ENCODE data around the gene NEDD9. TPM values are rescaled to one million over a fixed set of nuclear protein-coding genes. Genes with fewer than 3 reads are reported as not detected.

NEDD9 gene
- polyA plus RNA-seq, 1 donor (not counting 4 experiments of a cell fraction or from before 2014, with no cell fraction given) = 3.3 TPM

DNA sequence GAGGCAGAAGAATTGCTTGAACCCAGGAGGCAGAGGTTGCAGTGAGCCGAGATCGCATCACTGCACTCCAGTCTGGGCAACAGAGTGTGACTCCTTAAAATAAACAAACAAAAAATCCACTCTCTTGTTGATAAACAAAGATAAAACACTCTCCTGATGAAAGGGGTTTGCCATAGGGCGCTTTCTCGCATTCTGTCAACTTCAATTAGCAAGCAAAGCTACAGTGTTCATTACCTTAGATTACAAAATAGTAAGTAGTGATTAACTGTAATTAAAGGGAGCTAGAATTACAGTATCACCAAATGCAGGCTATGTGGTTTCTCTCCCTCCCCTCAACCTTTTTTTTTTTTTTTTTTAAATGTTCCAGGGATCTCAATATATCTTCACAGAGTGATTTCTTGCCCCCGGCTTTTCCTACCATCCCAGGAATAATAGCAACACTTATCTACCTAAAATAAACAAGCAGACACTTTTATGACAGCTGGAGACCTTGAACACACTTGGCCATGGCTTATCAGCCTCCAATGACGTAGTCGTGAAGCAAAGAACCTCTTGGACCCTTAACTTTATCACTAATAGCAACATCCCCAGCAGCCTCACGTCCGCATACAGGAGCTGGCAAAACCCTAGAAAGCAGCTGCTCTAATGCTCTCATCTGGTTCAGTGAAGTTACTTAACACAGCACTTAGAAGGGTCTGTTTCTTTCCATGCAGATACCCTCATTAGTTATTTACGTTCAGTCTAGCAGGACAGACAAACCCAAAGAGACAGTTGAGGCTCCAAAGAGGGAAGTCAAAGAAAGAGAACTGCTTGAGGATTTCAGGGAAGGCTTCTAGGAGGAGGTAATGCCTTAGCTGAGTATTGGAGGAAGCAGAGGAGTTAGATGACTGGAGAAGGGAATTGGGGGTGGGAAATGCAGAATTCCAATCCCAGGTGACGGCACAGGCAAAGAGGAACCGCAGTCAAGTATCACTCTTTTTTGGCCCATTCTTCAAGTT is 37.9 kb upstream of the NEDD9 start:
- Histone ChIP-seq H3K4me1 (ENCODE audit: control insufficient read depth, extremely low read depth, insufficient read depth, low read length) (no peaks in the 10 kb centered on the region), H3K4me3 (ENCODE audit: control insufficient read depth in 2 of 3, extremely low read depth in 1 of 3, insufficient read depth in 2 of 3, low read depth in 1 of 3, low read length in 3 of 3) (no peak overlapping the region), H3K27me3 (ENCODE audit: control insufficient read depth, extremely low read depth, insufficient read depth, low read length) (no peaks in the 10 kb centered on the region), H3K9ac (ENCODE audit: control insufficient read depth, extremely low read depth, insufficient read depth, low read length) (no peak overlapping the region), H4K20me1 (ENCODE audit: control insufficient read depth, extremely low read depth, insufficient read depth, low read length) (no peaks in the 10 kb centered on the region), H2AFZ (ENCODE audit: control insufficient read depth, low read length) (no peak overlapping the region), H3K9me1 (ENCODE audit: control insufficient read depth, extremely low read depth, insufficient read depth, low read length) (no peaks in the 10 kb centered on the region), H3K79me2 (ENCODE audit: control insufficient read depth, insufficient read depth, low read length) (no peaks in the 10 kb centered on the region), H3K27ac (ENCODE audit: control insufficient read depth, insufficient read depth, low read length) (no peak overlapping the region), H3K4me2 (ENCODE audit: control insufficient read depth, extremely low read depth, insufficient read depth, low read depth, low read length) (no peak overlapping the region), H3K36me3 (ENCODE audit: control insufficient read depth in 2 of 2, extremely low read depth in 1 of 2, insufficient read depth in 2 of 2, low read length in 2 of 2) (no peaks in the 10 kb centered on the region), H3K9me3 (ENCODE audit: control insufficient read depth, low read depth, low read length) (no peaks in the 10 kb centered on the region)
- dilution Hi-C loops (cut with MboI; ENCODE audit: extremely low pct_ligation_motif_present, low sequenced_read_pairs) = no loop called here
- no peak for TF ChIP-seq EZH2 (IDR thresholded peaks at IDR 0.05; ENCODE audit: low read length)
- TF ChIP-seq, protein P1, sequence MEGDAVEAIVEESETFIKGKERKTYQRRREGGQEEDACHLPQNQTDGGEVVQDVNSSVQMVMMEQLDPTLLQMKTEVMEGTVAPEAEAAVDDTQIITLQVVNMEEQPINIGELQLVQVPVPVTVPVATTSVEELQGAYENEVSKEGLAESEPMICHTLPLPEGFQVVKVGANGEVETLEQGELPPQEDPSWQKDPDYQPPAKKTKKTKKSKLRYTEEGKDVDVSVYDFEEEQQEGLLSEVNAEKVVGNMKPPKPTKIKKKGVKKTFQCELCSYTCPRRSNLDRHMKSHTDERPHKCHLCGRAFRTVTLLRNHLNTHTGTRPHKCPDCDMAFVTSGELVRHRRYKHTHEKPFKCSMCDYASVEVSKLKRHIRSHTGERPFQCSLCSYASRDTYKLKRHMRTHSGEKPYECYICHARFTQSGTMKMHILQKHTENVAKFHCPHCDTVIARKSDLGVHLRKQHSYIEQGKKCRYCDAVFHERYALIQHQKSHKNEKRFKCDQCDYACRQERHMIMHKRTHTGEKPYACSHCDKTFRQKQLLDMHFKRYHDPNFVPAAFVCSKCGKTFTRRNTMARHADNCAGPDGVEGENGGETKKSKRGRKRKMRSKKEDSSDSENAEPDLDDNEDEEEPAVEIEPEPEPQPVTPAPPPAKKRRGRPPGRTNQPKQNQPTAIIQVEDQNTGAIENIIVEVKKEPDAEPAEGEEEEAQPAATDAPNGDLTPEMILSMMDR (optimal IDR thresholded peaks at IDR 0.05 in 1 of 3, IDR thresholded peaks at IDR 0.05 in 1 of 3, conservative IDR thresholded peaks at IDR 0.05 in 1 of 3; ENCODE audit: extremely low read depth in 1 of 3, insufficient read depth in 2 of 3, low read length in 3 of 3) = no peak
- DNase-seq (ENCODE audit: low read depth, low spot score) (no peak), FAIRE-seq (no peak)

DNA sequence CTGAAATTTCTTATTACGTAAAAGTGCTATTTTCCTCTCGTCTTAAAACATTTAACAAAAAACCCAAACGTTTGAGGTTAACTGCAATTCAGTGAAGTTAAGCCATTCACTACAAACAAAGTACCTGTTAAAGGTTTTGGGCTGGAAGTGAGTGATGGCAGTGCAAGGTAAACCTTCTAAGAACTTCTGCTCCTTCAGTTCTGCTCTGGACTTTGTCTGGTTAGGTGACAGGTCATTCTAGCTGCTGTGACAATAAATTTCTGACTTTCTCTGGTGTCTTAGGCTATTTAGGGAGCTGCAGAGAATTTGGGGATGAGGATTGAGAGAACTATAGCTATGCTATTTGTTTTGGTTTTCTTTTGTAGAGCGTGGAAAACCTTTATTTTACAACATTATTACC is 36.5 kb upstream of the NEDD9 start:
- no peaks in the 10 kb centered on the region for H4K20me1 ChIP-seq (ENCODE audit: control insufficient read depth, extremely low read depth, insufficient read depth, low read length)
- no peak for TF ChIP-seq EZH2 (IDR thresholded peaks at IDR 0.05; ENCODE audit: low read length)
- TF ChIP-seq, protein P1 (optimal IDR thresholded peaks at IDR 0.05 in 1 of 3, IDR thresholded peaks at IDR 0.05 in 1 of 3, conservative IDR thresholded peaks at IDR 0.05 in 1 of 3; ENCODE audit: extremely low read depth in 1 of 3, insufficient read depth in 2 of 3, low read length in 3 of 3) = no peak
- no peak overlapping the region for H3K4me2 ChIP-seq (ENCODE audit: control insufficient read depth, extremely low read depth, insufficient read depth, low read depth, low read length)
- H3K9me1 ChIP-seq (ENCODE audit: control insufficient read depth, extremely low read depth, insufficient read depth, low read length) = no peaks in the 10 kb centered on the region
- H3K79me2 ChIP-seq (ENCODE audit: control insufficient read depth, insufficient read depth, low read length) = no peaks in the 10 kb centered on the region
- no peaks in the 10 kb centered on the region for H3K4me1 ChIP-seq (ENCODE audit: control insufficient read depth, extremely low read depth, insufficient read depth, low read length)
- no peak overlapping the region for H3K9ac ChIP-seq (ENCODE audit: control insufficient read depth, extremely low read depth, insufficient read depth, low read length)
- H3K4me3 ChIP-seq (ENCODE audit: control insufficient read depth in 2 of 3, extremely low read depth in 1 of 3, insufficient read depth in 2 of 3, low read depth in 1 of 3, low read length in 3 of 3) = no peak overlapping the region
- DNase-seq (ENCODE audit: low read depth, low spot score) (no peak), FAIRE-seq (no peak)
- dilution Hi-C loops (cut with MboI; ENCODE audit: extremely low pct_ligation_motif_present, low sequenced_read_pairs) = no loop called here
- H3K27me3 ChIP-seq (ENCODE audit: control insufficient read depth, extremely low read depth, insufficient read depth, low read length) = no peaks in the 10 kb centered on the region
- no peak overlapping the region for H2AFZ ChIP-seq (ENCODE audit: control insufficient read depth, low read length)
- no peaks in the 10 kb centered on the region for H3K36me3 ChIP-seq (ENCODE audit: control insufficient read depth in 2 of 2, extremely low read depth in 1 of 2, insufficient read depth in 2 of 2, low read length in 2 of 2)
- H3K27ac ChIP-seq (ENCODE audit: control insufficient read depth, insufficient read depth, low read length) = no peak overlapping the region
- H3K9me3 ChIP-seq (ENCODE audit: control insufficient read depth, low read depth, low read length) = no peaks in the 10 kb centered on the region
